ENCODE measurements around the gene CCR7. TPM values are rescaled to one million over a fixed set of nuclear protein-coding genes. Genes with fewer than 3 reads are reported as not detected.
"Not testable (repeated sequence)": the region's sequence is repeated elsewhere in the genome, so short reads cannot be mapped to it uniquely, and the experiment has no call there.

Gene CCR7
- total and polyA plus RNA-seq, 12 donors, result 0.10 to 1.7 (median 0.46) TPM; not detected in 7

- Histone ChIP-seq H3K4me3 (no peak overlapping the region), H3K27ac (no peak overlapping the region), H3K4me1 (peaks cover 0 to 15% (median 0%) of the 10 kb centered on the region in 9 donors), H3K36me3 (no peaks in the 10 kb centered on the region), H3K9me3 (peaks cover 0 to 2% (median 0%) of the 10 kb centered on the region in 11 donors), H3K27me3 (peaks cover 0 to 4% (median 0%) of the 10 kb centered on the region in 7 donors)
- no peak for DNase-seq
- WGBS, 2 donors, result 87 to 88% methylated on average over 3 of the region's 3 CpGs
- no peak for TF ChIP-seq CTCF (IDR thresholded peaks at IDR 0.05)
- no peak for ATAC-seq
- intact Hi-C loops (cut with DNase I), result no loop called here
Observed at GRCh38 chr17:40590742-40591141, 25.5 kb upstream of the CCR7 start.

DNA sequence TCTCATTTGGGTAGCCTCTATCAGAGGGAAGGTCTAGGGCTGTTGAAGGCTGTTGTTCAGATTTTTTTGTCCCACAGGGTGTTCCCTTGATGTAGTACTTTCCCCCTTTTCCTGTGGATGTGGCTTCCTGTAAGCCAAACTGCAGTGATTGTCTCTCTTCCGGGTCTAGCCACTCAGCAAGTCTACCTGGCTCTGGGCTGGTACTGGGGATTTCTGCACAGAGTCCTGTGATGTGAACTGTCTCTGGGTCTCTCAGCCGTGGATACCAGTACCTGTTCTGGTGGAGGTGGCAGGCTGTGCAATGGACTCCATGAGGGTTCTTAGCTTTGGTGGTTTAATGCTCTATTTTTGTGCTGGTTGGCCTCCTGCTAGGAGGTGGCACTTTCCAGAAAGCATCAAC, 23.3 kb upstream of the CCR7 start:
- Histone ChIP-seq H3K27ac (peak overlapping the region in 2 of 10 donors; percentile 46 to 59), H3K4me3 (no peak overlapping the region), H3K9me3 (peaks cover 0 to 21% (median 7%) of the 10 kb centered on the region in 11 donors), H3K36me3 (no peaks in the 10 kb centered on the region), H3K27me3 (peaks cover 0 to 4% (median 0%) of the 10 kb centered on the region in 7 donors), H3K4me1 (peaks cover 0 to 19% (median under 1%) of the 10 kb centered on the region in 9 donors)
- intact Hi-C loops (cut with DNase I), result loop anchor here in 1 of 10 donors (2.0 kb wide), 1 partner anchor 78 kb away; no protein-coding TSS in a partner anchor
- no peak for DNase-seq
- 67 to 81% methylated on average over 2 of the region's 2 CpGs for WGBS, 2 donors
- no peak for ATAC-seq
- no peak for TF ChIP-seq CTCF (IDR thresholded peaks at IDR 0.05)

DNA sequence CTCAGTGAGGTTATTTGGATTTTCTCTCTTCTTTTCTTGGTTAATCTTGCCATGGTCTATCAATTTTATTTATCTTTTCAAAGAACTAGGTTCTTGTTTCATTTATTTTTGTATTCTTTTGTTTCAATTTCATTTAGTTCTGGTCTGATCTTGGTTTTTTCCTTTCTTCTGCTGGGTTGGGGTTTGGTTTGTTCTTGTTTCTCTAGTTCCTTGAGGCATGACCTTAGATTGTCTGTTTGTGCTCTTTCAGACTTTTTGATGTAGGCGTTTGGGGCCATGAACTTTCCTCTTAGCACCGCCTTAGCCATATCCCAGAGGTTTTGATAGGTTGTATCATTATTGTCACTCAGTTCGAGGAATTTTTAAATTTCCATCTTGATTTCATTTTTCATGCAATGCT, 21.0 kb upstream of the CCR7 start:
- ATAC-seq, result not testable (repeated sequence)
- 76 to 82% methylated on average over 3 of the region's 3 CpGs for WGBS, 2 donors

DNA sequence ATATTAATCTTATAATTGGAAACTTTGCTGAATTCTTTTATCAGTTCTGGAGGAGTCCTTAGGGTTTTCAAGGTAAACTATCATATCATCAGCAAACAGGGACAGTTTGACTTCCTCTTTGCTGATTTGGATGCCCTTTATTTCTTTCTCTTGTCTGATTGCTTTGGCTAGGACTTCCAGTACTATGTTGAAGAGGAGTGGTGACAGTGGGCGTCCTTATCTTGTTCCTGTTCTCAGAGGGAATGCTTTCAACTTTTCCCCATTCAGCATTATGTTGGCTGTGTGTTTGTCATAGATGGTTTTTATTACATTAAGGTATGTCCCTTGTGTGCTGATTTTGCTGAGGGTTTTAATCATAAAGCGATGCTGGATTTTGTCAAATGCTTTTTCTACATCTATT, 19.7 kb upstream of the CCR7 start:
- H3K27ac ChIP-seq; H3K4me3 ChIP-seq; H3K36me3 ChIP-seq; H3K27me3 ChIP-seq; DNase-seq; ATAC-seq; intact Hi-C loops (cut with DNase I): not testable (repeated sequence)
- Histone ChIP-seq H3K4me1 (peaks cover 0 to 46% (median 16%) of the 10 kb centered on the region in 9 donors), H3K9me3 (peaks cover 0 to 21% (median 7%) of the 10 kb centered on the region in 11 donors)
- WGBS, 2 donors, result 69 to 77% methylated on average over 2 of the region's 2 CpGs

More for the DNA sequence above, 21.0 kb upstream of the CCR7 start:
- intact Hi-C loops (cut with DNase I); H3K4me3 ChIP-seq; H3K27ac ChIP-seq; H3K27me3 ChIP-seq; DNase-seq; H3K36me3 ChIP-seq: not testable (repeated sequence)
- Histone ChIP-seq H3K4me1 (peaks cover 0 to 41% (median 16%) of the 10 kb centered on the region in 9 donors), H3K9me3 (peaks cover 0 to 21% (median 7%) of the 10 kb centered on the region in 11 donors)

- ATAC-seq, result peak; percentile 87 to 94 (median 92)
- intact Hi-C loops (cut with DNase I), result no loop called here
- no peak for TF ChIP-seq CTCF (IDR thresholded peaks at IDR 0.05)
- H3K27ac ChIP-seq, result peak overlapping the region; percentile 32 to 80 (median 58)
- peaks cover 0 to 31% (median 11%) of the 10 kb centered on the region in 9 donors for H3K4me1 ChIP-seq
- H3K27me3 ChIP-seq, result no peaks in the 10 kb centered on the region
- 36 to 49% methylated on average over 11 of the region's 11 CpGs for WGBS, 2 donors
- H3K4me3 ChIP-seq, result no peak overlapping the region
- DNase-seq, result peak; percentile 58 to 65
- no peaks in the 10 kb centered on the region for H3K36me3 ChIP-seq
- H3K9me3 ChIP-seq, result peaks cover 0 to 21% (median 7%) of the 10 kb centered on the region in 11 donors
Observed at GRCh38 chr17:40582328-40582901, 17.1 kb upstream of the CCR7 start.

All from heart right ventricle (tissue), 16 donors.